ENCODE measurements around the gene KIF2C.

DNA sequence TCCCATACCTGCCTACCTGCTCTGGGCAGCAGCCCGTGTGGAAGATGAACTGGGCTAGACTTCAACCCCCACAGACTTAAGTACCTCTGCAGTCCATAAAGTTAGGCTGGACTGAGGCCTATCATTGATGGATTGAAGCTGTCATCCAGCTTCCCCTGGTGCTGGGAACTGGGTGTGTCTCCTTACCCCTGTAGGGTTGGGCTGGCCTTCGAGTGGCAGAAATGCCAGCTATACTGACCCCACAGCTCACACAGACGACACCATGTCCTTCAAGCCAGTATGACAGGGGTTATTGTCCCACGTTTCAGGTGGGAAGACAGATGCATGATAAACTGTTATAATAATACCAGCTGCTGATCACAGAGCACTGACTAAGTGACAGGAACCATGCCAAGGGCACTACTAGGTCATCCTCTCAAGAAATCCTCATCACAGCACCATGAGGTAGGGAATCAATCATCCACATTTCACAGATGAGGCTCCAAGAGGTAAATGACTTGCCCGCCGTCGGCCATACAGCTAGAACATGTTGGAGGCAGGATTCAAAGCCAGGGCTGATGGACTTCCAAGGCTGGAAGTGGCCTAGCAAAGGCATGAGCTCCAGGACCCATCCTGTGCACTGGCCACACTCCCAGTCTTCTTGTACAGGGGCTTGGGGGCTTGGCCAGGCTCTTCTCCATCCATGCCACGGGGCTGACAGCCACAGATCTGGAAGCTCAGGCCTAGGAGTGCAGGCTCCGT is 48.7 kb downstream of the KIF2C start, which contains the start of gene BEST4:
- TF ChIP-seq, protein P1, sequence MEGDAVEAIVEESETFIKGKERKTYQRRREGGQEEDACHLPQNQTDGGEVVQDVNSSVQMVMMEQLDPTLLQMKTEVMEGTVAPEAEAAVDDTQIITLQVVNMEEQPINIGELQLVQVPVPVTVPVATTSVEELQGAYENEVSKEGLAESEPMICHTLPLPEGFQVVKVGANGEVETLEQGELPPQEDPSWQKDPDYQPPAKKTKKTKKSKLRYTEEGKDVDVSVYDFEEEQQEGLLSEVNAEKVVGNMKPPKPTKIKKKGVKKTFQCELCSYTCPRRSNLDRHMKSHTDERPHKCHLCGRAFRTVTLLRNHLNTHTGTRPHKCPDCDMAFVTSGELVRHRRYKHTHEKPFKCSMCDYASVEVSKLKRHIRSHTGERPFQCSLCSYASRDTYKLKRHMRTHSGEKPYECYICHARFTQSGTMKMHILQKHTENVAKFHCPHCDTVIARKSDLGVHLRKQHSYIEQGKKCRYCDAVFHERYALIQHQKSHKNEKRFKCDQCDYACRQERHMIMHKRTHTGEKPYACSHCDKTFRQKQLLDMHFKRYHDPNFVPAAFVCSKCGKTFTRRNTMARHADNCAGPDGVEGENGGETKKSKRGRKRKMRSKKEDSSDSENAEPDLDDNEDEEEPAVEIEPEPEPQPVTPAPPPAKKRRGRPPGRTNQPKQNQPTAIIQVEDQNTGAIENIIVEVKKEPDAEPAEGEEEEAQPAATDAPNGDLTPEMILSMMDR (IDR thresholded peaks at IDR 0.05; ENCODE audit: low read depth, low read length): no peak
- TF ChIP-seq EZH2phosphoT487 (IDR thresholded peaks at IDR 0.05; ENCODE audit: low read depth): no peak

Data from OCI-LY3 (cell line).